HCT116 (cell line): ENCODE results near the gene PKIB.

Experiments used
- EZH2 ChIP-seq: fragments of 200-600 bp; sonication (generic); IDR thresholded peaks from 2 replicates; pipeline ENCODE4 v1.6.1; 2017; ENCODE audit warnings: antibody characterized with exemption, mixed run types
- EZH2phosphoT487 ChIP-seq: fragments of 200-600 bp; IDR thresholded peaks from 2 replicates; pipeline ENCODE4 v1.6.1; 2018; ENCODE audit warnings: antibody characterized with exemption, borderline replicate concordance
- POLR2A ChIP-seq: IDR thresholded peaks from 2 replicates; pipeline ENCODE4 v1.7.0; 2011; ENCODE audit warnings: borderline replicate concordance; ENCODE audit not compliant: insufficient read depth, insufficient read length; ENCODE audit errors: extremely low read depth
- POLR2AphosphoS5 ChIP-seq: IDR thresholded peaks from 2 replicates; pipeline ENCODE4 v1.6.1; 2011; ENCODE audit warnings: mild to moderate bottlenecking, low read depth, low read length, moderate library complexity
- SP1 ChIP-seq: IDR thresholded peaks from 2 replicates; pipeline ENCODE4 v1.6.1; 2012; ENCODE audit warnings: low read depth
- ZFX ChIP-seq: fragments of 450-650 bp; IDR thresholded peaks from 2 replicates; pipeline ENCODE4 v1.6.1; 2017
- ZNF274 ChIP-seq: fragments of 200-500 bp; sonication (Bioruptor generic); IDR thresholded peaks from 2 replicates; pipeline ENCODE4 v1.6.1; 2014; ENCODE audit warnings: mild to moderate bottlenecking, low read depth, low read length, inconsistent platforms
- TF ChIP-seq, protein P1 (sequence below), 3 experiments: fragments of 200-600 bp in 1 of 3; sonication (generic) in 1 of 3; IDR thresholded peaks in 2 of 3; conservative IDR thresholded peaks in 1 of 3; 2 replicates each; pipeline ENCODE4 v1.5.1; 2012 to 2017; ENCODE audit warnings: low read depth in 2 of 3, low read length in 2 of 3, antibody characterized with exemption in 1 of 3, borderline replicate concordance in 1 of 3, control low read depth in 1 of 3, mild to moderate bottlenecking in 1 of 3, mixed read lengths in 1 of 3, mixed run types in 1 of 3, moderate library complexity in 1 of 3; ENCODE audit not compliant: insufficient read depth in 1 of 3
- TF ChIP-seq, protein P2 (sequence below): IDR thresholded peaks from 2 replicates; pipeline ENCODE4 v1.6.1; 2012

DNA sequence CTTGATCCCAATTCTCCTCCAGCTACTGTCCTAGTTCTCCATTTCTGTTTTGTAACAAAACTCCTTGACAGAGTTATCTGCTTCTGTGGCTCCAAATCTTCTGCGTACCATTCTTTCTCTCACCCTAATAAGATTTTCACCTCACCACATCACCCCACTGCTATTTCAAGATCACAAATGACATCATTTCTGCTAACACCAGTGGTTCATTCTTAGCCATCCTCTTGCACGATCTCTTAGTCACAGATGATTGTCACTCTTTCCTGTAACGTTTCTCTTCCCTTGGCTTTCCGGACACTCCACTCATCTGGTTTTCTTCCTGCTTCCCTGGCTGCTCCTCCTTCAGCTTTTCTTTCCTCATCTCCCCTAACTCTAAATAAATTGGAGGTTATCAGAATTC lies 112.5 kb downstream of the PKIB start:
- no peak for TF ChIP-seq POLR2AphosphoS5
- TF ChIP-seq, protein P1, sequence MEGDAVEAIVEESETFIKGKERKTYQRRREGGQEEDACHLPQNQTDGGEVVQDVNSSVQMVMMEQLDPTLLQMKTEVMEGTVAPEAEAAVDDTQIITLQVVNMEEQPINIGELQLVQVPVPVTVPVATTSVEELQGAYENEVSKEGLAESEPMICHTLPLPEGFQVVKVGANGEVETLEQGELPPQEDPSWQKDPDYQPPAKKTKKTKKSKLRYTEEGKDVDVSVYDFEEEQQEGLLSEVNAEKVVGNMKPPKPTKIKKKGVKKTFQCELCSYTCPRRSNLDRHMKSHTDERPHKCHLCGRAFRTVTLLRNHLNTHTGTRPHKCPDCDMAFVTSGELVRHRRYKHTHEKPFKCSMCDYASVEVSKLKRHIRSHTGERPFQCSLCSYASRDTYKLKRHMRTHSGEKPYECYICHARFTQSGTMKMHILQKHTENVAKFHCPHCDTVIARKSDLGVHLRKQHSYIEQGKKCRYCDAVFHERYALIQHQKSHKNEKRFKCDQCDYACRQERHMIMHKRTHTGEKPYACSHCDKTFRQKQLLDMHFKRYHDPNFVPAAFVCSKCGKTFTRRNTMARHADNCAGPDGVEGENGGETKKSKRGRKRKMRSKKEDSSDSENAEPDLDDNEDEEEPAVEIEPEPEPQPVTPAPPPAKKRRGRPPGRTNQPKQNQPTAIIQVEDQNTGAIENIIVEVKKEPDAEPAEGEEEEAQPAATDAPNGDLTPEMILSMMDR (IDR thresholded peaks at IDR 0.05 in 2 of 3, conservative IDR thresholded peaks at IDR 0.05 in 1 of 3; ENCODE audit: borderline replicate concordance in 1 of 3, insufficient read depth in 1 of 3, low read depth in 2 of 3, low read length in 2 of 3): no peak
- TF ChIP-seq, protein P2, sequence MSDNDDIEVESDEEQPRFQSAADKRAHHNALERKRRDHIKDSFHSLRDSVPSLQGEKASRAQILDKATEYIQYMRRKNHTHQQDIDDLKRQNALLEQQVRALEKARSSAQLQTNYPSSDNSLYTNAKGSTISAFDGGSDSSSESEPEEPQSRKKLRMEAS: no peak
- TF ChIP-seq ZNF274: no peak
- no peak for TF ChIP-seq POLR2A
- TF ChIP-seq ZFX: no peak
- TF ChIP-seq EZH2phosphoT487: no peak
- no peak for TF ChIP-seq SP1
- TF ChIP-seq EZH2: no peak
